SH-SY5Y (cell line): Measurements from ENCODE around the gene PIAS1.

Experiments used
- GATA2 ChIP-seq: IDR thresholded peaks from 2 replicates; pipeline ENCODE4 v1.6.1; 2011; ENCODE audit warnings: mild to moderate bottlenecking, low read depth, low read length
- GATA3 ChIP-seq: IDR thresholded peaks from 2 replicates; pipeline ENCODE4 v1.6.1; 2011; ENCODE audit warnings: low read depth, mild to moderate bottlenecking, low read length, moderate library complexity

GRCh38 chr15:68158046-68158628, 104.0 kb downstream of the PIAS1 start:
- TF ChIP-seq GATA2 (no peak), GATA3 (no peak)
